G401.6 (cell line): ENCODE data around the gene ZNF385B.
"Not testable (repeated sequence)": the region's sequence is repeated elsewhere in the genome, so short reads cannot be mapped to it uniquely, and the experiment has no call there.

Experiments
- FAIRE-seq: peaks from 2 replicates; lab custom pipeline; 2012; peaks lifted over from hg19 to GRCh38; lab: Jason Lieb, UNC

The ZNF385B gene

GRCh38 chr2:179479947-179480346, 381.5 kb downstream of the ZNF385B start:
- no peak for FAIRE-seq

GRCh38 chr2:179478771-179479170, 382.6 kb downstream of the ZNF385B start:
- FAIRE-seq: no peak

GRCh38 chr2:179470992-179471391, 390.4 kb downstream of the ZNF385B start:
- FAIRE-seq: no peak

- no peak for FAIRE-seq
Observed at GRCh38 chr2:179470089-179470488, 391.3 kb downstream of the ZNF385B start.

GRCh38 chr2:179467960-179468359, 393.5 kb downstream of the ZNF385B start:
- no peak for FAIRE-seq

GRCh38 chr2:179467111-179467510, 394.3 kb downstream of the ZNF385B start:
- FAIRE-seq: no peak

GRCh38 chr2:179461420-179461819, 400.0 kb downstream of the ZNF385B start:
- FAIRE-seq: no peak

GRCh38 chr2:179460181-179460929, 401.1 kb downstream of the ZNF385B start:
- no peak for FAIRE-seq

- FAIRE-seq: not testable (repeated sequence)
Observed at GRCh38 chr2:179458113-179458512, 403.3 kb downstream of the ZNF385B start.

GRCh38 chr2:179455824-179456223, 405.6 kb downstream of the ZNF385B start:
- no peak for FAIRE-seq

- no peak for FAIRE-seq
Observed at GRCh38 chr2:179455172-179455524, 406.3 kb downstream of the ZNF385B start.

- FAIRE-seq: no peak
Observed at GRCh38 chr2:179454443-179455171, 406.8 kb downstream of the ZNF385B start.

- FAIRE-seq: no peak
Observed at GRCh38 chr2:179449010-179449409, 412.4 kb downstream of the ZNF385B start.

GRCh38 chr2:179447839-179448447, 413.5 kb downstream of the ZNF385B start:
- no peak for FAIRE-seq

GRCh38 chr2:179447421-179447820, 414.0 kb downstream of the ZNF385B start:
- FAIRE-seq: no peak

- FAIRE-seq: no peak
Observed at GRCh38 chr2:179446476-179447141, 414.8 kb downstream of the ZNF385B start.

- no peak for FAIRE-seq
Observed at GRCh38 chr2:179444056-179444455, 417.4 kb downstream of the ZNF385B start.

GRCh38 chr2:179443180-179443579, 418.2 kb downstream of the ZNF385B start:
- no peak for FAIRE-seq

- FAIRE-seq: no peak
Observed at GRCh38 chr2:179442206-179442605, 419.2 kb downstream of the ZNF385B start.

GRCh38 chr2:179441551-179441950, 419.9 kb downstream of the ZNF385B start:
- no peak for FAIRE-seq

- peak; percentile 80 for FAIRE-seq
Observed at GRCh38 chr2:179440642-179441251, 420.7 kb downstream of the ZNF385B start.

- FAIRE-seq: no peak
Observed at GRCh38 chr2:179438654-179439053, 422.8 kb downstream of the ZNF385B start.
